SK-N-MC (cell line): ENCODE results near the gene WDR88.

Source experiments
- EZH2 ChIP-seq: fragments of 200-600 bp; sonication (generic); IDR thresholded peaks from one replicate; pipeline ENCODE4 v1.6.1; 2017; ENCODE audit warnings: antibody characterized with exemption
- FOXP2 ChIP-seq: optimal IDR thresholded peaks from 2 replicates; pipeline ENCODE3; 2011; ENCODE audit warnings: mild to moderate bottlenecking, moderate library complexity; ENCODE audit not compliant: insufficient read depth; ENCODE audit errors: extremely low read length, control extremely low read depth
- POLR2AphosphoS5 ChIP-seq: IDR thresholded peaks from 2 replicates; pipeline ENCODE4 v1.6.1; 2012; ENCODE audit warnings: mild to moderate bottlenecking, low read depth, low read length, borderline replicate concordance

DNA sequence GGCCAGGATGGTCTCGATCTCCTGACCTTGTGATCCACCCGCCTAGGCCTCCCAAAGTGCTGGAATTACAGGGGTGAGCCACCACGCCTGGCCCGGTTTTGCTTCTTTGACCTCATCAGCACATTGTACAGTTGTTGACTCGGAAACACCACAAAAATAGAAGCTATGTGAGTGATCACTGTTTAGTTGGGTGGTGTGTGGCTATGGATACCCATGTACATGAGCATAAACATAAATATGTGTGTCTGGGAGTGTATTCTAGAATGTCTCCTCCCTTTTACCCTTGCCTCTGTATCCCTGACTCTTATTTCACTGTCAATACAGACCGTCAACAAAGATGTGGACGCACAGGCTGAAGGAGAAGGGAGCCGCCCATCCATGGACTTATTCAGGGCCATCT, 14.4 kb upstream of the WDR88 start:
- TF ChIP-seq EZH2 (no peak), POLR2AphosphoS5 (no peak), FOXP2 (no peak)
